Activated naive CD4-positive, alpha-beta T cell (primary cell): ENCODE data around the gene KLHDC4.
"Not testable (repeated sequence)": the region's sequence is repeated elsewhere in the genome, so short reads cannot be mapped to it uniquely, and the experiment has no call there.

ENCODE experiments used
- DNase-seq, 4 experiments: peaks; one replicate each; lab custom pipeline; 2025; lab: John Stamatoyannopoulos, UW

The KLHDC4 gene

DNA sequence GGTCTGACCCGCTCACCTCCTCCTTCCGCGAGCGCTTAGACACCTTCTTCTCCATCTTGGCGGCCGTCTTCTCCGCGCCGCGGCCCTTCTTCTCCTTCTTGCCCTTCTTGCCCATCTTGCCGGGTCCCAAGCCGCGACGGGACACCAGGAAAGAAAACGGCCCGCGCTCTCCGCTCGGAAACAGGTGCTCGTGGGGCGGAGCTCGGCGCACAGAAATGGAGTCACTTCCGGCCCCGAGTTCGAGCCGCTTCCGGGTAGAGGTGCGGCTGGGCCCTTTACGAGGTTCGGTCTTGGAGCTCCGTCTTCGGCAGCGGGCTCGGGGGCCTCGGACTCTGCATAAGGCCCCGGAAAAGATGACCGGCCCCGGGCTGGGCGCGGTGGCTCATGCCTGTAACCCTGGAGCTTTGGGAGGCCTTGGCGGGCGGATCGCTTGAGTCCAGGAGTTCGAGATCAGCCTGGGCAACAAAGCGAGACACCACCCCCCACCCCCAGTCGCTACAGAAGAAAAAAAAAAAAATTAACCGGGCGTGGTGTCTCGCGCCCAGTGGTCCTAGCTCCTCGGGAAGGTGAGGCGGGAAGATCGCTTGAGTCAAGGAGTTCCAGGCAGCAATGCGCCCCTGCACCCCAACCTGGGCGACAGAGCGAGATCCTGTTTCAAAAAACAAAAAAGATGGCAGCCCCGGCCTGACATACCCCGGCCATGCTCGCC is at the start of gene KLHDC4:
Gene KLHDC4 (minus strand): TSS at position 211 of the 709 bp plus-strand sequence. CDS start 96 bp downstream, at position 115.
- peak; percentile 69 to 85 (median 76) for DNase-seq

DNA sequence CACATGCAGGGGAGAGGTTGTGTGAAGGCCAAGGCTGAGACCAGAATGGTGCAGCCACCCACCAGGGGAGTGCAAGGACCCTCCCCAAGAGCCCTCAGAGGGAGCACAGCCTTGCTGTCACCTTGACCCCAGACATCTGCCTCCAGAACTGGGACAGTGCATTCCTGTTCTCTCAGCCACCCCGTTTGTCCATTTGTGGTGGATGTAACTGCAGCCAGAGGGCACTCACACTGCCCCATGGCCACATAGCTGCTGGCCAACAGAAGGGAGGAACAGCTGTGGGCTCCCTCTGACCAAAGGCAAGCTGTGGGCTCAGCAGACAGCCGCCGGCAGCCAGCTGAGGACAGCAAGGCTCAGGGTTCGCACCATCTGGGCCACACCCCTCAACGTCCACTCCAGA is 49.8 kb upstream of the KLHDC4 start:
- no peak for DNase-seq

- DNase-seq, result no peak
These were observed 46.4 kb upstream of the KLHDC4 start for GRCh38 chr16:87812200-87812656.

- not testable (repeated sequence) for DNase-seq
These were observed 45.7 kb upstream of the KLHDC4 start for GRCh38 chr16:87811454-87811853.

DNA sequence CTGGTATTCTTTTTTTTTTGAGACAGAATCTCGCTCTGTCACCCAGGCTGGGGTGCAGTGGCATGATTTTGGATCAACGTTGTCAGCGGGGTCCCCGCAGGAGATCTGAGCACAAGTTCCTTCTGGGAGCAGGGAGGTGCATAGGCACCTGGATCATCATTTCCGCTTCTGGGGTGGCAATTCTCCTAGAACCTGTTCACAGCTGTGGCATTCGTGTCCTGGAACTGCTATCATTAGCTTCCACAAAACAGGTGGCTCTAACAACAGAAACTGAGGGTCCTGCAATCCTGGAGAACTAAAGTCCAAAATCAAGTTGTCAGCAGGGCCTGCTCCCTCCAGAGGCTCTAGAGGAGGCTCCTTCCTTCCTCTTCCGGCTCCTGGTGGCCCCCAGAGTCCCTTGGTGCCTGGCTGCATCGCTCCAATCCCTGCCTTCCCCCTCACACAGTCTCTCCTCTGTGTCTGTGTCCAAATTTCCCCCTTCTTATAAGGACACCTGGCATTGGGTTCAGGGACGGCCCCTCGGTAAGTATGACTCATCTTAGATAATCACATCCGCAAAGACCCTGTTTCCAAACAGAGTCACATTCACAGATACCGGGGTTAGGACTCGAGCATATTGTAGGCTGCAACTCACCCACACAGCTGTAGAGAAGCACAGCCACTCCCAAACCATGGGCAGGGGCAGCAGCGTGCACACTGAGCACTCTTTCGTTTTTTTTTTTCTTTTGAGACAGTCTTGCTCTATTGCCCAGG is 43.5 kb upstream of the KLHDC4 start:
- no peak for DNase-seq

DNA sequence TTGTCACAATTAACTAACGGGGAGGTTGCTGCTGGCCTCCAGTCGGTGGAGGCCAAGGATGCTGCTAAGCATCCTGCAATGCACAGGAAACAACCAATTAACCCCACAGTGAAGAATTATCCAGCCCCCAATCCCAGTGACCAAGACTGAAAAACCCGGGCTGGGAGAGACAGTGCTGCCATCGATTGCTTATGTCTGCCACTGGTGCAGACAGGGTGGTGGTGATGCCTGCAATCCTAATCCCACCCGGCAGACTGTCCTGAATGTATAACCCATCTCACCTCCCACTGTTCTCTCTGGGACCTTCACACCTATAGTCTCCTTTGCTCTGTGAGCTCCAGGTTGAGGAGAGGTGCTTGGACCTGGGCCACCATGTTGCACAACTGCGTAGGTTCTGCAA is 42.3 kb upstream of the KLHDC4 start:
- no peak for DNase-seq

DNA sequence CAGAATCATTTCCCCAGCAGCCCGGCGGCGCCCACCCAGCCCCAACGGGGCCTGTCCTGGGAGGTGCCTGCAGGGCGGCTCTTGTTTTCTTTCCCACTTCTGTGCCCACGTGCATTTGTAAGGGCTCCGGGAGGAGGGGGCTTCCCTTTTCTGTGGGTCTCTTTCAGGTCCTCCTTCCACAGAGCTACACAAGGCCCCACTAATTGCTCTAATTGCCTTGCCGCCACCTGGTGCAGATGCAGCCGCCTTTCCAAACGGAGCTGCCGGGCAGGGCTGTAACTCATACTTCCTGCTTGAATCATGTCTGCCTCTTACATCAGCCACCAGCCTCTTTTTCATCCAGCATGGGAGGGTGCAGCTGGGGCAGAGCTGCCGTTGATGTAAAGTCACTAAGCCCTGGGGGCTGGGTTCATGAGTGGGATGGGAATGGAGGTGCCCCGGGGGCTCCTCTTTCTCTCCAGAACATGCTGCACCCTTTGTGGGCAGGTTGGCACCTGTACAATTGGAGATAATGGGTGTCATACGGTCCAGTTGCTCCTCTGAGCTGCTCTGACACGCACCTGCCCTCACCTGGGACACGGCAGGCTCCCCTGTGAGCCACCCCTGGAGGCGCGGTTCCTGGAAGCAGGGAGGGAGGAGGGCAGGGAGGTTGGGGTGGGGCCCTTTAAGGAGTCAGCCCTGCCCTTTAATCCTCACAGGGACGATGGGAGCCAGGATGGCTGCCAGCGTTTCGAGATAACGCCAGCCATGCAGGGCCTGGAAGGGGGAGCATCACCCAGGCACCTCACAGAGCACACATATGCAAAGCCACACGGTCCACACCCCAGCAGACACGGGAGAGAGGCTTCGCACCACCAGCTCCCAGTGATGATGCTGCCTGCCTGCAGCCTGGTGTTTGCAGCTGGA is 41.1 kb upstream of the KLHDC4 start:
- peak in 2 of 4 experiments; percentile 32 to 51 for DNase-seq

GRCh38 chr16:87806261-87806640 is 40.5 kb upstream of the KLHDC4 start:
- DNase-seq, result peak in 1 of 4 experiments; percentile 26

GRCh38 chr16:87803385-87803784 is 37.6 kb upstream of the KLHDC4 start:
- DNase-seq, result no peak

GRCh38 chr16:87802670-87803069 is 36.9 kb upstream of the KLHDC4 start:
- no peak for DNase-seq

- no peak for DNase-seq
These were observed 36.0 kb upstream of the KLHDC4 start for GRCh38 chr16:87801679-87802259.

DNA sequence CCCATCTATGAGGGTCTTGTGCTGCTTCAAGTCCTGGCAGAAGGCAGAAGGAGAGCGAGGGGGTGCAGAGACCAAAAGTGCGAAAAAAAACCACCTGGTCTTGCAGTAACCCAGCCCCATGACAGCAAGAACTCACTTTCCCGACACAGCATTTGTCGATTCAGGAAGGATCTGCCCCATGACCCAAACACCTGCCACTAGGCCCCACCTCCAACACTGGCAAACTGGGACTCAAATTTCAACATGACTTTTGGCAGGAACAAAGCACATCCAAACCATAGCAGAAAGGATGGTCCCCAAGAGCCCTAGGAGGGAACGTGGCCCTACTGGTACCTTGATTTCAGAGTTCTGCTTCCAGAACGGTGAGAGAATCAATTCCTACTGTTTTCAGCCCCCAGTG is 34.7 kb upstream of the KLHDC4 start:
- no peak for DNase-seq

- DNase-seq, result no peak
These were observed 29.6 kb upstream of the KLHDC4 start for GRCh38 chr16:87795336-87795735.

DNA sequence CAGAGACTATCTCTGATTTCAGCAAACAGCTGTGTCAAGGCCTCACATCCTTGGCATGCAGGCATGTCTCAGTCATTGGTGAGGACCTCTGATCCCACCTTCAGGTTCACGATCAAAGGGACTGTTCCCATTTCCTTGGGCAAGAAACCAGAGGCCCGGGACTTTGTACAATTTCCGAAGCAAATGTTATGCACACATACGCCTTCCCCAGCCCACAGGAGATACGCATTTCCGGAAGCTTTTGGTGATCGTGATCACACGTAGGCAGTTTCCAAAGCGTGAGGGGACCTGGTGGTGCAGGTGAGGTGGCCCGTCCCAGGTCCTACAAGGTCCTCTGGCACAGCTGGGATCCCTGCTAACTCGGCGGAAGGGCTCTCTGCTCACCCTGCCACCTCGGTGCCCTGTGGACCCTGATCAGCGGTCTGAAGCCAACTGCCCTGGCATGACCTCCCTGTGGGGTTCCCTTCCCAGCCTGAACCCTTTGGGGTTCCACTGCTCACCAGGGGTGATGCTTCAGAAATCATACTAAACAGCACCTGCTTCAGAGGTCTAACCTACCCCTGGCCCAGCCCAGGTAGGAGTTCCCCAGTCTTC is 28.8 kb upstream of the KLHDC4 start:
- DNase-seq, result no peak

DNA sequence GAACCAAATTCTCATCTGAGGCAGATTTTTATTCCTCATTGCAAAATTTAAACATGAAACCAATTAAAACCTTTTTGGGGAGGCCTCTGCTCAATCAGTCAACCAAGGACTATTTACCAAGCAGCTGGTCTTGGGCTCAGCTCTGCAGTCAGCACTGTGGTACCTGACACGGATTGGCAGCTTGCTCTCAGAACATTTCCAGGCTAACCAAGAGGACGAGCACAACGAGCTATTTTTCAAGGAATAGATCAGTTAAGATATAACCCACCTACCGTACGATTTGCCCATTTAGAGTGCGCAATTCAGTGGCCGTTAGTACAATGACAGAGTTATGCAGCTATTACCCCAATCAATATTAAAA is 26.4 kb upstream of the KLHDC4 start:
- no peak for DNase-seq

DNA sequence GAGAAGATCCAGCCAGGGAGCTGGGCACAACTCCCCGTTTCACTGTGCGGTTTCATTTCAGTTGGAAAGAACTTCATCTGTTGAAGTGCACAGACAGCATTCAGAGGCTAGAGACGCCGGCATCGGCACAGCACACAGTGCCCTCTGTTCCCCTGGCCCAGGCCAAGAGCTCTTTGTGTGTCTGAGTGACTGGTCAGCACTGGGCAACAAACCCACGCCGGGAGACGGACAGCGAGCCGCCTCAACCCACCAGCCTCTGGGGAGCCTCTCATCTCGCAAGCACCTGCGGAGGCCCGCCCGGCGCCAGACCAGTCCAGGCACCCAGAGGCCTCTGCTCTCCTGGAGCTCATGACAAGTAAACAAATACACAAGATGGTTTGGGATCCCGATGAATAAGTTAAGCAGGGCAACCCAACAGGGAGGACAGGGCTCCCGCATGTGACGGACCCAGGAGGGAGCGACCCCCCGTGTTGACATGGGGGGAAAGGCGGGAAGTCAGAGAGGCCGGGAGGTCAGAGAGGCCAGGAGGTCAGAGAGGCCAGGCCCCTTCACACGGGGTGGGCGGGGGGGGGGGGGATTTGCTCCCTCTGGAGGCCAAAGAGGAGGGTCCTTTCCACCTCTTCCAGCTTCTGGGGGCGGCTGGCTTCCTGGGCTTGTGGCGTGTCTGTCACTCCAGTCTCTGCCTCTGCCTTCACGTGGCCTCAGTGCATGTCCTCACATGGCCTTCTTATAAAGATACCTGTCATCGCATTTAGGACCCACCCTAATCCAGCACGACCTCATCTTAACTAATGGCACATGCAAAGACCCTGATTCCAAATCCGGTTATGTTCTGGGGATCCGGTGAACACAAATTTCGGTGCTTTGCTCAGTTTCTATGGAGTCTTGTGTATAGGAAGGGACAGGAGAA is 25.8 kb upstream of the KLHDC4 start:
- DNase-seq, result no peak

GRCh38 chr16:87790292-87791100 is 24.7 kb upstream of the KLHDC4 start:
- DNase-seq, result no peak

DNA sequence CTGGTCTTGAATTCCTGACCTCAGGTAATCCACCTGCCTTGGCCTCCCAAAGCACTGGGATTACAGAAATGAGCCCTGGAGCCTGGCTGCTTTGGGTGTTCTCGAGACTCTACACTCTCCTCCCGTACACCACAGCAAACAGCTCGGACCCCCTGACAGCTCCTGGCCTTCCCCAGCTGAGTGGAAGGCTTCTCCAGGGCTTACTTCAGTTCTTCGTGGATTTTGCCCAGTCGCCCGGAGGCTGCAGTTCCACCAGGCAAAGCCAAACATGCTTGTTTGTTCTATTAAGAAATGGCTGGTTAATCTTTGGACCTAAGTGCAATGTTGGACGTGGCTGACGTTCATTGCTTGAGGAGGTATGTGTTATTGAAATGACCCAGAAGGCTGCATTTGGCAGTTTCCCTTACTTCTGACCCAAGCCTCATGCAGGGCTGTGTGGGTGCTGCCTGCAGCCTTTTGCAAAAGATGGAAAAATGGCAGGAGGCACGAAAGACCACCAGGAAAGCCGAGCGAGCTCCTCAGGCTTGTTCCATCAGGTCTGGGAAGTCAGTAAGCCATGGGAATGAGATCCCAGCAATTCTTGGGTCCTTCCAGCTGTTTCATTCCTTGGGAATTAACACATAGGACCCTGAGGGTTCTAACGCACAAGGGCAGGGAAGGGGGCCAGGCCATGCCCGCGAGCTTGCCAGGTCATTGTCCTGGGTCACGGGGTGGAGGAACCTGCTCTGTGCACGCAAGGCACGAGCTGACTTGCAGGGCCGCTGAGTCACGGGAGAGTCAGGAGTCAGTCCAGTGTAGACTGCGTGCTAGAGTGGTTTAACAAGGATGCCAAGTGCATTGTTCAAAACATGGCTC is 23.9 kb upstream of the KLHDC4 start:
- DNase-seq, result no peak
